GM23338 (cell line): ENCODE measurements around the gene PARL. TPM values are rescaled to one million over a fixed set of nuclear protein-coding genes. Genes with fewer than 3 reads are reported as not detected.

Experiments used
- ATAC-seq: fragments of 200-7000 bp; cut with Tn5 transposase; 3 replicates; pipeline ENCODE4 v1.9.1; 2020
- DNase-seq: peaks from one replicate; pipeline ENCODE4 v3.0.0-alpha.2; 2015; ENCODE audit warnings: low spot score
- H2AFZ ChIP-seq: fragments of 200-600 bp; sonication (generic); 2 replicates; pipeline ENCODE4 v1.8.0; 2016; ENCODE audit warnings: antibody characterized with exemption, mild to moderate bottlenecking, moderate library complexity
- H3F3A ChIP-seq: fragments of 200-600 bp; sonication (generic); replicated peaks from 2 replicates; pipeline ENCODE4 v1.8.0; 2017; ENCODE audit warnings: antibody characterized with exemption, mixed run types, low read depth
- H3K27ac ChIP-seq: fragments of 200-600 bp; sonication (generic); 2 replicates; pipeline ENCODE4 v1.6.1; 2016; ENCODE audit warnings: low read depth
- H3K27me3 ChIP-seq: fragments of 200-600 bp; sonication (generic); 2 replicates; pipeline ENCODE4 v1.8.0; 2016; ENCODE audit warnings: mild to moderate bottlenecking, mixed run types, moderate library complexity; ENCODE audit not compliant: insufficient read depth
- H3K36me3 ChIP-seq: fragments of 200-600 bp; sonication (generic); 2 replicates; pipeline ENCODE4 v1.8.0; 2016; ENCODE audit warnings: mild to moderate bottlenecking; ENCODE audit not compliant: insufficient read depth
- H3K4me1 ChIP-seq: fragments of 200-600 bp; sonication (generic); 2 replicates; pipeline ENCODE4 v1.8.0; 2016; ENCODE audit warnings: mild to moderate bottlenecking, moderate library complexity; ENCODE audit not compliant: insufficient read depth
- H3K4me2 ChIP-seq: fragments of 200-600 bp; sonication (generic); 2 replicates; pipeline ENCODE4 v1.7.1; 2017; ENCODE audit warnings: mixed run types
- H3K4me3 ChIP-seq: fragments of 200-600 bp; sonication (generic); 2 replicates; pipeline ENCODE4 v1.6.1; 2016; ENCODE audit warnings: mixed run types
- H3K79me2 ChIP-seq: fragments of 200-600 bp; sonication (generic); replicated peaks from 2 replicates; pipeline ENCODE4 v1.8.0; 2017; ENCODE audit warnings: mild to moderate bottlenecking; ENCODE audit not compliant: insufficient read depth
- H3K9me2 ChIP-seq: fragments of 200-600 bp; sonication (generic); 2 replicates; pipeline ENCODE4 v1.8.0; 2017; ENCODE audit not compliant: insufficient read depth
- H4K20me1 ChIP-seq: fragments of 200-600 bp; sonication (generic); replicated peaks from 2 replicates; pipeline ENCODE4 v1.8.0; 2017; ENCODE audit warnings: mild to moderate bottlenecking; ENCODE audit not compliant: insufficient read depth
- H3K27ac Mint-ChIP-seq: 2 replicates; pipeline ENCODE4 v1.8.0; 2020; ENCODE audit warnings: inconsistent platforms, mild to moderate bottlenecking, moderate library complexity, mixed read lengths
- H3K27me3 Mint-ChIP-seq: 3 replicates; pipeline ENCODE4 v1.8.0; 2022; ENCODE audit warnings: low read depth, mild to moderate bottlenecking, moderate library complexity, mixed read lengths, inconsistent platforms; ENCODE audit not compliant: insufficient read depth, poor library complexity
- H3K36me3 Mint-ChIP-seq: 3 replicates; pipeline ENCODE4 v1.8.0; 2021; ENCODE audit warnings: low read depth, mild to moderate bottlenecking, inconsistent platforms, moderate library complexity, mixed read lengths
- H3K4me1 Mint-ChIP-seq: 3 replicates; pipeline ENCODE4 v1.8.0; 2020; ENCODE audit warnings: mild to moderate bottlenecking, inconsistent platforms, mixed read lengths
- H3K4me3 Mint-ChIP-seq: 3 replicates; pipeline ENCODE4 v1.8.0; 2021; ENCODE audit warnings: moderate library complexity, mild to moderate bottlenecking, inconsistent platforms, mixed read lengths
- H3K9me3 Mint-ChIP-seq: 3 replicates; pipeline ENCODE4 v1.8.0; 2020; ENCODE audit warnings: moderate library complexity, mild to moderate bottlenecking, inconsistent platforms, mixed read lengths
- ZNF114 ChIP-seq: fragments of 250-450 bp; sonication (Bioruptor Pico); IDR thresholded peaks from 2 replicates; pipeline ENCODE4 v1.5.0; 2020; ENCODE audit warnings: mild to moderate bottlenecking, moderate library complexity
- microRNA counts: library from miRNA; unstranded; fragments of <30 nt; microRNA quantifications from one replicate; lab custom pipeline; 2017
- microRNA-seq: library from miRNA; unstranded; fragments of <30 nt; microRNA quantifications from one replicate; pipeline ENCODE4, GENCODE V29; 2017
- polyA plus RNA-seq: library from polyadenylated mRNA; unstranded; fragments of >200 nt; fragmentation: Nextera tagmentation; extraction: Ambion mirVana; gene quantifications from 2 replicates; pipeline ENCODE4 v1.2.1, GENCODE V29; 2016
- small RNA-seq: library from RNA; depleted of rRNA; stranded (forward); fragments of <200 nt; gene quantifications from one replicate; pipeline ENCODE3, GENCODE V24; 2014; ENCODE audit warnings: low replicate concordance
- total RNA-seq: library from RNA; depleted of rRNA; stranded (reverse); fragments of >200 nt; shearing (Covaris generic); gene quantifications from 2 replicates; pipeline ENCODE4 v1.2.3, GENCODE V29; 2014; rRNA removed

PARL gene
- total and polyA plus RNA-seq, 2 experiments from 2014 or later: 67.5 to 78.7 TPM

GRCh38 chr3:183779896-183780465 lies 104.7 kb downstream of the PARL start:
- H3K27ac Mint-ChIP-seq: no peak overlapping the region
- Histone ChIP-seq H3K4me1 (no peaks in the 10 kb centered on the region), H2AFZ (no peak overlapping the region), H3F3A (peaks cover 3% of the 10 kb centered on the region; the same call in 1 of the 2 replicates), H3K36me3 (peaks cover 50% of the 10 kb centered on the region), H3K4me3 (no peak overlapping the region), H3K9me2 (no peaks in the 10 kb centered on the region), H3K27ac (no peak overlapping the region), H3K4me2 (no peak overlapping the region), H4K20me1 (peaks cover 7% of the 10 kb centered on the region; the same call in 1 of the 2 replicates), H3K27me3 (no peaks in the 10 kb centered on the region), H3K79me2 (0 out of 2 replicates have a peak, but pooled peaks cover 9% of the 10 kb centered on the region)
- H3K4me1 Mint-ChIP-seq: no peaks in the 10 kb centered on the region
- no peak for DNase-seq
- ATAC-seq: no peak
- H3K27me3 Mint-ChIP-seq: no peaks in the 10 kb centered on the region
- no peak for TF ChIP-seq ZNF114
- no peak overlapping the region for H3K4me3 Mint-ChIP-seq
- peaks cover 94% of the 10 kb centered on the region for H3K36me3 Mint-ChIP-seq
- no peaks in the 10 kb centered on the region for H3K9me3 Mint-ChIP-seq

MicroRNAs encoded within 50 kb of the gene (microRNA counts, 767-probe panel; counts per million panel counts)
- microRNA hsa-miR-4448 (lab: Ali Mortazavi, UCI): not detected

Small RNAs within 50 kb of the gene (microRNA-seq; reads per million reads assigned to microRNA genes)
- not detected for gene MIR4448

Small RNAs within 50 kb of the gene (small RNA-seq; reads per million reads assigned to genes)
- gene MIR4448: not detected

Other genes starting within 250 kb of the PARL start
- 31.8 and 51.0 TPM in 2 replicates for gene KLHL24, start 249.3 kb downstream of the PARL start, total RNA-seq
- gene KLHL24, start 249.3 kb downstream of the PARL start, polyA plus RNA-seq: 5.9 and 8.2 TPM in 2 replicates
- 45.9 and 72.8 TPM in 2 replicates for gene YEATS2, start 187.1 kb downstream of the PARL start, total RNA-seq
- gene YEATS2, start 187.1 kb downstream of the PARL start, polyA plus RNA-seq: 13.9 and 15.2 TPM in 2 replicates
- gene MAP6D1, start 59.3 kb downstream of the PARL start, total RNA-seq: 8.2 and 10.6 TPM in 2 replicates
- 1.1 and 2.6 TPM in 2 replicates for gene MAP6D1, start 59.3 kb downstream of the PARL start, polyA plus RNA-seq
- 38.5 and 39.9 TPM in 2 replicates for gene ABCC5, start 133.0 kb upstream of the PARL start, total RNA-seq
- gene ABCC5, start 133.0 kb upstream of the PARL start, polyA plus RNA-seq: 14.0 TPM in 2 replicates
- not detected in 2 replicates for gene HTR3D, start 146.9 kb upstream of the PARL start, total RNA-seq
- not detected in 2 replicates for gene HTR3D, start 146.9 kb upstream of the PARL start, polyA plus RNA-seq
- not detected in 2 replicates for gene HTR3C, start 168.2 kb upstream of the PARL start, total RNA-seq
- gene HTR3C, start 168.2 kb upstream of the PARL start, polyA plus RNA-seq: not detected in 2 replicates
- not detected in 2 replicates for gene HTR3E, start 212.2 kb upstream of the PARL start, total RNA-seq
- not detected in 2 replicates for gene HTR3E, start 212.2 kb upstream of the PARL start, polyA plus RNA-seq